ENCODE measurements around the gene CADPS.

Gene CADPS

GRCh38 chr3:62548528-62549205 lies 326.5 kb downstream of the CADPS start:
- no peak for DNase-seq

- no peak for DNase-seq
These were observed 328.9 kb downstream of the CADPS start for GRCh38 chr3:62546266-62546665.

- DNase-seq, result no peak
These were observed 333.0 kb downstream of the CADPS start for GRCh38 chr3:62542185-62542584.

GRCh38 chr3:62539762-62540161 lies 335.5 kb downstream of the CADPS start:
- DNase-seq, result no peak

- DNase-seq, result peak in 1 of 3 experiments; percentile 3
These were observed 336.4 kb downstream of the CADPS start for GRCh38 chr3:62538691-62539356.

- DNase-seq, result no peak
These were observed 340.9 kb downstream of the CADPS start for GRCh38 chr3:62534326-62534725.

GRCh38 chr3:62532796-62533195 lies 342.4 kb downstream of the CADPS start:
- DNase-seq, result no peak

GRCh38 chr3:62531981-62532380 lies 343.2 kb downstream of the CADPS start:
- no peak for DNase-seq

GRCh38 chr3:62531493-62531892 lies 343.7 kb downstream of the CADPS start:
- no peak for DNase-seq

- peak in 1 of 3 experiments; percentile 2 for DNase-seq
These were observed 346.0 kb downstream of the CADPS start for GRCh38 chr3:62529230-62529629.

GRCh38 chr3:62527474-62527873 lies 347.7 kb downstream of the CADPS start:
- DNase-seq, result no peak

GRCh38 chr3:62525281-62525680 lies 349.9 kb downstream of the CADPS start:
- peak in 1 of 3 experiments; percentile 61 for DNase-seq

- DNase-seq, result peak in 1 of 3 experiments; percentile 22
These were observed 351.5 kb downstream of the CADPS start for GRCh38 chr3:62523672-62524071.

GRCh38 chr3:62521464-62522105 lies 353.6 kb downstream of the CADPS start:
- DNase-seq, result no peak

GRCh38 chr3:62503516-62503915 lies 371.7 kb downstream of the CADPS start:
- peak in 1 of 3 experiments; percentile 44 for DNase-seq

GRCh38 chr3:62502315-62503300 lies 372.6 kb downstream of the CADPS start:
- DNase-seq, result no peak

GRCh38 chr3:62501289-62501668 lies 373.9 kb downstream of the CADPS start:
- no peak for DNase-seq

- DNase-seq, result peak in 1 of 3 experiments; percentile 2
These were observed 374.5 kb downstream of the CADPS start for GRCh38 chr3:62500556-62501288.

GRCh38 chr3:62497156-62497555 lies 378.1 kb downstream of the CADPS start:
- no peak for DNase-seq

GRCh38 chr3:62496503-62496902 lies 378.7 kb downstream of the CADPS start:
- DNase-seq, result no peak

GRCh38 chr3:62493109-62493801 lies 382.0 kb downstream of the CADPS start:
- no peak for DNase-seq
